PC-3 (cell line): Measurements from ENCODE around the gene MSH2.

Source experiments
- CTCF ChIP-seq: fragments of 300-600 bp; sonication (generic); conservative IDR thresholded peaks from 2 replicates; pipeline ENCODE4 v1.5.1; 2017; ENCODE audit warnings: antibody characterized with exemption, low read depth, mild to moderate bottlenecking, low read length
- EZH2 ChIP-seq: fragments of 300-600 bp; sonication (generic); IDR thresholded peaks from one replicate; pipeline ENCODE4 v1.6.1; 2017; ENCODE audit warnings: antibody characterized with exemption, mild to moderate bottlenecking, low read length; ENCODE audit not compliant: unreplicated experiment
- EZH2phosphoT487 ChIP-seq: fragments of 300-600 bp; sonication (generic); IDR thresholded peaks from 2 replicates; pipeline ENCODE4 v1.6.1; 2018; ENCODE audit warnings: mild to moderate bottlenecking, antibody characterized with exemption, low read length, borderline replicate concordance

DNA sequence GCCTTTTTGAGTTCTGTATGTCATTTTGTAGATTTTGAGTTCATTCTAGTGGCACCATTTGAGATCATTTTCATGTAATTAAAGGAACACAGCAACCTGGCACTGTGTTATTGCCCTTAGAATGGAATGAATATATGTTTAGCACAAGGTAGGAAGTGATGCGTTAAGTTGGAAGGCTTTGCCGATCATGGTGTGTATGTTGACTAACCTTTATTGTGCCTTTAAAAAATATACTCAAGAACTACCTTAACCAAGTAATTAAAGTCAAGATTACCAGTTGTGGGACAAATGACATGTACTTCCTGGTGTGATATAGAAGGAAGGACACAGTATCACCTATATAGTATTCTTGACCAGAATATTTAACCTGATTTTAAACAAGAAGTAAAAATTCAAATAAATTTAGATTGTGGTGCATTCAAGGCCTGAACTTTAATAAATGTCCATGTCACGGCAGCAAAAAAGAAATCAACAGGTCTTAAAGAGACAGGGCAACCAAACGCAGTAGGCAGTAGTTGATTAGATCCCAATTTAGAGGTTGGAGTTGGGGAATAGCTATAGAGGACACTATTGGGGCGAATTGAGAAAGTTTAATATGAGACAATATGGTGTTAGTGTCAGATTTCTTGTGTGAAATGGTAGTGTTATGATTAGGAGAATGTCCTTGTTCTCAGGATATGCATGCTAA lies 68.6 kb downstream of the MSH2 start:
- TF ChIP-seq CTCF: no peak
- no peak for TF ChIP-seq EZH2phosphoT487
- TF ChIP-seq EZH2: no peak
